Mucosa of descending colon (tissue), 3 donors: ENCODE data around the gene CACNA1C. TPM values are rescaled to one million over a fixed set of nuclear protein-coding genes. Genes with fewer than 3 reads are reported as not detected.

Source experiments
- ATAC-seq: fragments of 200-7000 bp; cut with Tn5 transposase; one replicate; pipeline ENCODE4 v1.9.1; 2020; ENCODE audit warnings: mild to moderate bottlenecking, moderate library complexity
- DNase-seq, 3 donors: peaks; one replicate each; pipeline ENCODE4 v3.0.0-alpha.2; 2020
- H3K36me3 ChIP-seq: fragments of 200-600 bp; one replicate; pipeline ENCODE4 v1.8.0; 2021; ENCODE audit warnings: low read depth, mild to moderate bottlenecking
- H3K4me1 ChIP-seq: fragments of 200-600 bp; one replicate; pipeline ENCODE4 v1.8.0; 2021; ENCODE audit warnings: low read depth, mild to moderate bottlenecking
- H3K4me3 ChIP-seq: fragments of 200-600 bp; one replicate; pipeline ENCODE4 v1.8.0; 2021; ENCODE audit warnings: mild to moderate bottlenecking
- H3K9me3 ChIP-seq: fragments of 200-600 bp; one replicate; pipeline ENCODE4 v1.8.0; 2021; ENCODE audit warnings: mild to moderate bottlenecking
- CTCF ChIP-seq: fragments of 200-600 bp; IDR thresholded peaks from one replicate; pipeline ENCODE4 v1.8.0; 2022; ENCODE audit warnings: antibody characterized with exemption, mild to moderate bottlenecking
- intact Hi-C, 2 donors: fragments of 100-400 bp; cut with DNase I in 1 of 2; cut with micrococcal nuclease in 1 of 2; formaldehyde crosslinking; loops; one replicate each; pipeline versions ENCODE4 v1.11.0 to v1.11.1; 2022; cut with DNase I, micrococcal nuclease
- total RNA-seq, 3 donors: library from RNA; stranded (reverse); fragmentation: NEBNext Ultra II Directional in 2 of 3; extraction: Animal tissue kit (Norgen Biotek cat#: 25700) in 2 of 3; gene quantifications; one replicate each; pipeline versions ENCODE4 v1.2.1 to v1.2.4, GENCODE V29; 2021 to 2023
- donor health status: DM: no; HTN: no; CAD: no; lungs with moderate emphysema.
- donor health status: DM: no; HTN: no; CAD: no.
- donor health status: DM: no; HTN: yes; CAD: no.

Gene CACNA1C
- total RNA-seq, 3 donors from 2014 or later, result 5.5 to 89.4 (median 9.2) TPM

- no peak for ATAC-seq
- H3K36me3 ChIP-seq, result no peaks in the 10 kb centered on the region
- H3K9me3 ChIP-seq, result no peaks in the 10 kb centered on the region
- no peaks in the 10 kb centered on the region for H3K4me1 ChIP-seq
- no peak overlapping the region for H3K4me3 ChIP-seq
- intact Hi-C loops, result no loop called here
- TF ChIP-seq CTCF, result no peak
- DNase-seq, result no peak
Observed at GRCh38 chr12:2624543-2625288, 571.9 kb downstream of the CACNA1C start.

GRCh38 chr12:2625289-2625612 lies 572.5 kb downstream of the CACNA1C start:
- no peak for ATAC-seq
- no peak overlapping the region for H3K4me3 ChIP-seq
- no peak for DNase-seq
- no peaks in the 10 kb centered on the region for H3K4me1 ChIP-seq
- intact Hi-C loops, result no loop called here
- no peak for TF ChIP-seq CTCF
- H3K36me3 ChIP-seq, result no peaks in the 10 kb centered on the region
- H3K9me3 ChIP-seq, result no peaks in the 10 kb centered on the region

- no peak for TF ChIP-seq CTCF
- no peak for DNase-seq
- no peak for ATAC-seq
- no peaks in the 10 kb centered on the region for H3K4me1 ChIP-seq
- no peaks in the 10 kb centered on the region for H3K9me3 ChIP-seq
- intact Hi-C loops, result no loop called here
- no peak overlapping the region for H3K4me3 ChIP-seq
- no peaks in the 10 kb centered on the region for H3K36me3 ChIP-seq
Observed at GRCh38 chr12:2627076-2627834, 574.5 kb downstream of the CACNA1C start.

- intact Hi-C loops, result no loop called here
- peak; percentile 64 for ATAC-seq
- TF ChIP-seq CTCF, result no peak
- Histone ChIP-seq H3K4me3 (no peak overlapping the region), H3K4me1 (no peaks in the 10 kb centered on the region), H3K36me3 (no peaks in the 10 kb centered on the region), H3K9me3 (no peaks in the 10 kb centered on the region)
- DNase-seq, result no peak
Observed at GRCh38 chr12:2627835-2628191, 575.0 kb downstream of the CACNA1C start.

GRCh38 chr12:2628401-2628800 lies 575.6 kb downstream of the CACNA1C start:
- H3K36me3 ChIP-seq, result no peaks in the 10 kb centered on the region
- H3K9me3 ChIP-seq, result no peaks in the 10 kb centered on the region
- no peaks in the 10 kb centered on the region for H3K4me1 ChIP-seq
- peak; percentile 90 for ATAC-seq
- intact Hi-C loops, result no loop called here
- TF ChIP-seq CTCF, result no peak
- no peak overlapping the region for H3K4me3 ChIP-seq
- peak in 2 of 3 donors; percentile 57 to 63 for DNase-seq
